Measurements from ENCODE around the gene RAVER1. TPM values are rescaled to one million over a fixed set of nuclear protein-coding genes. Genes with fewer than 3 reads are reported as not detected.

RAVER1 gene
- total and polyA plus RNA-seq, 9 of the 15 experiments (the other 6 are each of a cell fraction or from before 2014, with no cell fraction given) = 0.06 to 113 (median 7.0) TPM

- TF ChIP-seq CHD7 (IDR thresholded peaks at IDR 0.05; ENCODE audit: low read depth, low read length) (no peak), ZC3H4 (CRISPR knock-in tag; IDR thresholded peaks at IDR 0.05; ENCODE audit: borderline replicate concordance) (no peak), GATA2 (CRISPR knock-in tag; IDR thresholded peaks at IDR 0.05) (no peak), BACH1 (tag; IDR thresholded peaks at IDR 0.05) (no peak), PHF8 (IDR thresholded peaks at IDR 0.05; ENCODE audit: borderline replicate concordance, low read length) (peak; percentile 66; the same call in 1 of the 2 replicates), MBD1 (CRISPR knock-in tag; IDR thresholded peaks at IDR 0.05) (no peak), NR2F6 (CRISPR knock-in tag; IDR thresholded peaks at IDR 0.05) (no peak), RFX5 (IDR thresholded peaks at IDR 0.05; ENCODE audit: low read depth, low read length) (no peak), MED1 (CRISPR knock-in tag; IDR thresholded peaks at IDR 0.05; ENCODE audit: borderline replicate concordance) (no peak), CREB1 (IDR thresholded peaks at IDR 0.05) (0 out of 2 replicates have a peak, but pooled peaks have one; percentile 17), CREB1 (CRISPR knock-in tag; IDR thresholded peaks at IDR 0.05) (no peak; the same call in 1 of the 2 replicates), SP2 (IDR thresholded peaks at IDR 0.05; ENCODE audit: extremely low read depth, low read depth, low read length, poor library complexity, severe bottlenecking) (no peak), PTBP1 (IDR thresholded peaks at IDR 0.05; ENCODE audit: low read depth, low read length) (peak; percentile 90)
- TF ChIP-seq, protein P1, sequence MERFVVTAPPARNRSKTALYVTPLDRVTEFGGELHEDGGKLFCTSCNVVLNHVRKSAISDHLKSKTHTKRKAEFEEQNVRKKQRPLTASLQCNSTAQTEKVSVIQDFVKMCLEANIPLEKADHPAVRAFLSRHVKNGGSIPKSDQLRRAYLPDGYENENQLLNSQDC (CRISPR knock-in tag; IDR thresholded peaks at IDR 0.05) = no peak
Measured at GRCh38 chr19:10270616-10271394, 62.5 kb downstream of the RAVER1 start, which contains the start of gene ICAM1 (continued).

All from K562 (cell line).